Left lung (tissue), 10 donors: ENCODE results near the gene WHAMM. TPM values are rescaled to one million over a fixed set of nuclear protein-coding genes. Genes with fewer than 3 reads are reported as not detected.

Experiments
- ATAC-seq: fragments of 200-7000 bp; cut with Tn5 transposase; one replicate; pipeline ENCODE4 v1.9.1; 2020; ENCODE audit warnings: moderate library complexity
- DNase-seq, 4 donors: peaks; one replicate each; pipeline ENCODE4 v3.0.0-alpha.2; 2013 to 2020
- H3K27ac ChIP-seq, 2 donors: fragments of 200-600 bp; sonication (generic) in 1 of 2; one replicate each; pipeline versions ENCODE4 v1.5.0 to v1.8.0; 2020 to 2021
- H3K27me3 ChIP-seq, 2 donors: fragments of 200-600 bp; sonication (generic) in 1 of 2; one replicate each; pipeline versions ENCODE4 v1.5.0 to v1.8.0; 2020 to 2021
- H3K36me3 ChIP-seq, 2 donors: fragments of 200-600 bp; sonication (generic) in 1 of 2; one replicate each; pipeline versions ENCODE4 v1.5.0 to v1.8.0; 2020 to 2021
- H3K4me1 ChIP-seq, 2 donors: fragments of 200-600 bp; one replicate each; pipeline ENCODE4 v1.8.0; 2021
- H3K4me3 ChIP-seq, 2 donors: fragments of 200-600 bp; sonication (generic) in 1 of 2; one replicate each; pipeline versions ENCODE4 v1.5.0 to v1.8.0; 2020 to 2021; ENCODE audit warnings: mild to moderate bottlenecking in 1 of 2
- H3K9me3 ChIP-seq, 2 donors: fragments of 200-600 bp; sonication (generic) in 1 of 2; one replicate each; pipeline versions ENCODE4 v1.5.0 to v1.8.0; 2020 to 2021
- intact Hi-C, 2 donors: fragments of 100-400 bp; cut with DNase I; formaldehyde crosslinking; loops; one replicate each; pipeline versions ENCODE4 v1.11.2 to v1.14.2; 2022
- polyA plus RNA-seq, 6 donors: library from polyadenylated mRNA; unstranded; fragments of 120-200 nt; gene quantifications; one replicate each; pipeline ENCODE4 v1.2.1, GENCODE V29; 2013; ENCODE audit not compliant: insufficient read length in 6 of 6
- total RNA-seq, 2 donors: library from RNA; stranded (reverse); fragmentation: NEBNext Ultra II Directional; extraction: Animal tissue kit (Norgen Biotek cat#: 25700); gene quantifications; one replicate each; pipeline ENCODE4 v1.2.1, GENCODE V29; 2021
- TF ChIP-seq, protein P1 (sequence below), 2 donors: fragments of 200-600 bp; sonication (generic) in 1 of 2; IDR thresholded peaks; one replicate each; pipeline versions ENCODE4 v1.5.0 to v1.8.0; 2021; ENCODE audit warnings: antibody characterized with exemption in 2 of 2
- donor health status: DM: no; HTN: yes; CAD: no.
- donor health status: DM: no; HTN: no; CAD: no.

Gene WHAMM
- total and polyA plus RNA-seq, 8 donors = 9.3 to 15.8 (median 13.4) TPM

DNA sequence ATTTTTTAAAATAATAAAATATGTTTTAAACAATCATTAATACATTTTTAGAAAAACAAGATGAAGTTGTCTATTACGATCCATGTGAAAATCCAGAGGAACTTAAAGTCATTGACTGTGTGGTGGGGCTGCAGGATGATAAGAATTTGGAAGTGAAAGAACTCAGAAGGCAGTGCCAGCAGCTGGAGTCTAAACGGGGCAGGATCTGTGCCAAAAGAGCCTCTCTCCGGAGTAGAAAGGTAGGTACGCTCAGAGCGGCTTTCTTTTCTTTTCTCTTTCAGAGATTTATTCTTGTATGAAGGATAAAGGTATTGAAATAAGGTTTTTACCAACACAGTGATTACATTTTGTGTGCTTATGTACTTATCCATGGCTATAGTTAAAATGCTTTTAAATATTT lies 13.6 kb downstream of the WHAMM start:
- ATAC-seq (no peak), DNase-seq (no peak)
- Histone ChIP-seq H3K4me1 (no peaks in the 10 kb centered on the region), H3K27ac (no peak overlapping the region), H3K9me3 (no peaks in the 10 kb centered on the region), H3K36me3 (peaks cover 8 to 100% of the 10 kb centered on the region in 2 donors), H3K4me3 (no peak overlapping the region), H3K27me3 (no peaks in the 10 kb centered on the region)
- TF ChIP-seq, protein P1, sequence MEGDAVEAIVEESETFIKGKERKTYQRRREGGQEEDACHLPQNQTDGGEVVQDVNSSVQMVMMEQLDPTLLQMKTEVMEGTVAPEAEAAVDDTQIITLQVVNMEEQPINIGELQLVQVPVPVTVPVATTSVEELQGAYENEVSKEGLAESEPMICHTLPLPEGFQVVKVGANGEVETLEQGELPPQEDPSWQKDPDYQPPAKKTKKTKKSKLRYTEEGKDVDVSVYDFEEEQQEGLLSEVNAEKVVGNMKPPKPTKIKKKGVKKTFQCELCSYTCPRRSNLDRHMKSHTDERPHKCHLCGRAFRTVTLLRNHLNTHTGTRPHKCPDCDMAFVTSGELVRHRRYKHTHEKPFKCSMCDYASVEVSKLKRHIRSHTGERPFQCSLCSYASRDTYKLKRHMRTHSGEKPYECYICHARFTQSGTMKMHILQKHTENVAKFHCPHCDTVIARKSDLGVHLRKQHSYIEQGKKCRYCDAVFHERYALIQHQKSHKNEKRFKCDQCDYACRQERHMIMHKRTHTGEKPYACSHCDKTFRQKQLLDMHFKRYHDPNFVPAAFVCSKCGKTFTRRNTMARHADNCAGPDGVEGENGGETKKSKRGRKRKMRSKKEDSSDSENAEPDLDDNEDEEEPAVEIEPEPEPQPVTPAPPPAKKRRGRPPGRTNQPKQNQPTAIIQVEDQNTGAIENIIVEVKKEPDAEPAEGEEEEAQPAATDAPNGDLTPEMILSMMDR (IDR thresholded peaks at IDR 0.05) = no peak
- intact Hi-C loops = no loop called here

- Histone ChIP-seq H3K4me1 (peaks cover 7 to 20% of the 10 kb centered on the region in 2 donors), H3K9me3 (no peaks in the 10 kb centered on the region), H3K36me3 (peaks cover 8 to 100% of the 10 kb centered on the region in 2 donors), H3K27me3 (no peaks in the 10 kb centered on the region), H3K4me3 (no peak overlapping the region), H3K27ac (no peak overlapping the region)
- TF ChIP-seq, protein P1 (IDR thresholded peaks at IDR 0.05) = no peak
- no peak for DNase-seq
- peak; percentile 16 for ATAC-seq
- intact Hi-C loops = no loop called here
Observed at GRCh38 chr15:82828075-82828474, 18.6 kb downstream of the WHAMM start.

- ATAC-seq = no peak
- Histone ChIP-seq H3K27ac (no peak overlapping the region), H3K27me3 (no peaks in the 10 kb centered on the region), H3K9me3 (no peaks in the 10 kb centered on the region), H3K36me3 (peaks cover 3 to 100% of the 10 kb centered on the region in 2 donors), H3K4me1 (peaks cover 7 to 21% of the 10 kb centered on the region in 2 donors), H3K4me3 (no peak overlapping the region)
- TF ChIP-seq, protein P1 (IDR thresholded peaks at IDR 0.05) = no peak
- intact Hi-C loops = no loop called here
- DNase-seq = no peak
Observed at GRCh38 chr15:82829234-82829633, 19.8 kb downstream of the WHAMM start.

DNA sequence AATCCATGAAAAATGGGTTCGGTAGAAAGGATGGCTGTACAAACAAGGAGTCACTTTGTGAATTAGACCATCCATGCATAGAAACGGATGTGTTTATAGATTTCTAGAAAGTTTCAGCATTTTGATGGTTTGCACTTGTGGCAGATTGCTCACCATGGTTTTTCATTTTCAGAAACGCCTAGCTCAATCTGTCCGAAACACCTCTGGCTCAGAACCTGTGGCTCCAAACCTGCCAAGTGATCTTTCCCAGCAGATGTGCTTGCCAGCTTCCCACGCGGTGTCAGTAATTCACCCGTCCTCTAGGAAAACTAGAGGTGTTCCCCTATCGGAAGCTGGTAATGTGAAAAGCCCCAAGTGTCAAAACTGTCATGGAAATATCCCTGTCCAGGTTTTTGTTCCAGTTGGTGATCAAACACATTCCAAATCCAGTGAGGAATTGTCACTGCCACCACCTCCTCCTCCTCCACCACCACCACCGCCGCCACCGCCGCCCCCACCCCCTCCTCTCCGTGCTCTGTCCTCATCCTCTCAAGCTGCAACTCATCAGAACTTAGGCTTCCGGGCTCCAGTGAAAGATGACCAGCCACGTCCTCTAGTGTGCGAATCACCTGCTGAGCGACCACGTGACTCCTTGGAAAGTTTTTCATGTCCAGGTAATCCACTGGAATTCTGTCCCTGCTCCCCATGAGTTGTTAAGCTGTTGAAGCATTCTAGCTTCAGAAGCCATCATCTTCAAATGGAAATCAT lies 21.2 kb downstream of the WHAMM start:
- ATAC-seq = no peak
- no peak overlapping the region for H3K27ac ChIP-seq
- peaks cover 3 to 100% of the 10 kb centered on the region in 2 donors for H3K36me3 ChIP-seq
- no peaks in the 10 kb centered on the region for H3K27me3 ChIP-seq
- H3K4me1 ChIP-seq = peaks cover 7 to 21% of the 10 kb centered on the region in 2 donors
- no peaks in the 10 kb centered on the region for H3K9me3 ChIP-seq
- no peak for DNase-seq
- intact Hi-C loops = no loop called here
- TF ChIP-seq, protein P1 (IDR thresholded peaks at IDR 0.05) = no peak
- no peak overlapping the region for H3K4me3 ChIP-seq

GRCh38 chr15:82831894-82832600 lies 22.6 kb downstream of the WHAMM start:
- H3K9me3 ChIP-seq = no peaks in the 10 kb centered on the region
- H3K27ac ChIP-seq = peak overlapping the region in 1 of 2 donors; percentile 76
- no peak for DNase-seq
- TF ChIP-seq, protein P1 (IDR thresholded peaks at IDR 0.05) = no peak
- no peak for ATAC-seq
- H3K36me3 ChIP-seq = peaks cover 0 to 100% of the 10 kb centered on the region in 2 donors
- H3K4me3 ChIP-seq = no peak overlapping the region
- intact Hi-C loops = no loop called here
- H3K27me3 ChIP-seq = no peaks in the 10 kb centered on the region
- peaks cover 7 to 21% of the 10 kb centered on the region in 2 donors for H3K4me1 ChIP-seq
